ENCODE data around the gene LRRC19. TPM values are rescaled to one million over a fixed set of nuclear protein-coding genes. Genes with fewer than 3 reads are reported as not detected.
A peak's percentile ranks its signal among the peaks of the same experiment; 100 is the strongest.

LRRC19 gene
- total RNA-seq, 1 donor from 2014 or later, result 0.29 TPM

- no peaks in the 10 kb centered on the region for H3K27me3 Mint-ChIP-seq
- peak overlapping the region; percentile 53 for H3K4me3 Mint-ChIP-seq
- H3K27ac Mint-ChIP-seq, result peak overlapping the region; percentile 86
- H3K4me1 Mint-ChIP-seq (ENCODE audit: unreplicated experiment), result peaks cover 14% of the 10 kb centered on the region
- peaks cover 35% of the 10 kb centered on the region for H3K36me3 Mint-ChIP-seq
- peak; percentile 73 for TF ChIP-seq CTCF (conservative IDR thresholded peaks at IDR 0.05)
- DNase-seq (ENCODE audit: extremely low spot score, unreplicated experiment), result no peak
- peaks cover 6% of the 10 kb centered on the region for H3K9me3 Mint-ChIP-seq
Observed at GRCh38 chr9:26975728-26976707, 29.5 kb downstream of the LRRC19 start.

GRCh38 chr9:26974927-26975326 lies 30.5 kb downstream of the LRRC19 start:
- Mint-ChIP-seq H3K4me1 (ENCODE audit: unreplicated experiment) (peaks cover 14% of the 10 kb centered on the region), H3K27me3 (no peaks in the 10 kb centered on the region), H3K4me3 (no peak overlapping the region), H3K36me3 (peaks cover 38% of the 10 kb centered on the region), H3K27ac (no peak overlapping the region), H3K9me3 (peaks cover 6% of the 10 kb centered on the region)
- DNase-seq (ENCODE audit: extremely low spot score, unreplicated experiment), result no peak
- no peak for TF ChIP-seq CTCF (conservative IDR thresholded peaks at IDR 0.05)

- peaks cover 7% of the 10 kb centered on the region for H3K9me3 Mint-ChIP-seq
- H3K27ac Mint-ChIP-seq, result no peak overlapping the region
Observed at GRCh38 chr9:26973989-26974388, 31.5 kb downstream of the LRRC19 start.

DNA sequence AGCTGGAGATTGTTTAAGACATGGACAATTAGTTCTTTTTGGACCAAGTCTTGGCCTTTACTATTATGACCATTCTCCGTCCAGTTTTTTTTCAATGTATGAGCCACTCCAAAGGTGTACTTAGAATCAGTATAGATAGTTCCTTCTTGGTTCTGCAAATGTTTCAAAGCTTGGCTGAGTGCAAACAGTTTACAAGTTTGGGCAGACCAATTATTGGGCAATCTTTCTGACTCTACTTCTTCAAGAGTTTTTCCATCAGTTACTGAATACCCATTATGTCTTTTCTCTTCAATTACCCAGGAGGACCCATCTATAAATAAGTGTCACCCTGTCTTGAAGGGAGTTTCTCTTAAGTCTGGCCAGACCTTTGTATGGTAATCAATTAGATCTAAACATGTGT lies 33.8 kb downstream of the LRRC19 start:
- no peak for DNase-seq (ENCODE audit: extremely low spot score, unreplicated experiment)
- no peaks in the 10 kb centered on the region for H3K27me3 Mint-ChIP-seq
- no peak overlapping the region for H3K27ac Mint-ChIP-seq
- peaks cover 20% of the 10 kb centered on the region for H3K9me3 Mint-ChIP-seq
- H3K4me1 Mint-ChIP-seq (ENCODE audit: unreplicated experiment), result peaks cover 13% of the 10 kb centered on the region
- no peak for TF ChIP-seq CTCF (conservative IDR thresholded peaks at IDR 0.05)
- no peak overlapping the region for H3K4me3 Mint-ChIP-seq
- H3K36me3 Mint-ChIP-seq, result peaks cover 51% of the 10 kb centered on the region

More at GRCh38 chr9:26973989-26974388, 31.5 kb downstream of the LRRC19 start:
- H3K27me3 Mint-ChIP-seq, result no peaks in the 10 kb centered on the region
- TF ChIP-seq CTCF (conservative IDR thresholded peaks at IDR 0.05), result no peak
- peaks cover 14% of the 10 kb centered on the region for H3K4me1 Mint-ChIP-seq (ENCODE audit: unreplicated experiment)
- peaks cover 38% of the 10 kb centered on the region for H3K36me3 Mint-ChIP-seq
- H3K4me3 Mint-ChIP-seq, result no peak overlapping the region
- no peak for DNase-seq (ENCODE audit: extremely low spot score, unreplicated experiment)

- no peak for TF ChIP-seq CTCF (conservative IDR thresholded peaks at IDR 0.05)
- no peak for DNase-seq (ENCODE audit: extremely low spot score, unreplicated experiment)
- peak overlapping the region; percentile 98 for H3K27ac Mint-ChIP-seq
- H3K4me1 Mint-ChIP-seq (ENCODE audit: unreplicated experiment), result peaks cover 17% of the 10 kb centered on the region
- H3K27me3 Mint-ChIP-seq, result no peaks in the 10 kb centered on the region
- peaks cover 5% of the 10 kb centered on the region for H3K36me3 Mint-ChIP-seq
- no peaks in the 10 kb centered on the region for H3K9me3 Mint-ChIP-seq
- H3K4me3 Mint-ChIP-seq, result peak overlapping the region; percentile 97
Observed at GRCh38 chr9:26956860-26957233, 48.6 kb downstream of the LRRC19 start.
